NCI-H128 (cell line): ENCODE results near the gene GALNT3.

ENCODE experiments used
- DNase-seq: peaks from one replicate; lab custom pipeline; 2025; ENCODE audit not compliant: unreplicated experiment; lab: John Stamatoyannopoulos, UW

The GALNT3 gene

GRCh38 chr2:165793779-165794535 is at the start of gene GALNT3:
GALNT3 (minus strand) TSS chr2:165794247; CDS start chr2:165770700, 23,547 bp downstream.
- DNase-seq: peak; percentile 66

DNA sequence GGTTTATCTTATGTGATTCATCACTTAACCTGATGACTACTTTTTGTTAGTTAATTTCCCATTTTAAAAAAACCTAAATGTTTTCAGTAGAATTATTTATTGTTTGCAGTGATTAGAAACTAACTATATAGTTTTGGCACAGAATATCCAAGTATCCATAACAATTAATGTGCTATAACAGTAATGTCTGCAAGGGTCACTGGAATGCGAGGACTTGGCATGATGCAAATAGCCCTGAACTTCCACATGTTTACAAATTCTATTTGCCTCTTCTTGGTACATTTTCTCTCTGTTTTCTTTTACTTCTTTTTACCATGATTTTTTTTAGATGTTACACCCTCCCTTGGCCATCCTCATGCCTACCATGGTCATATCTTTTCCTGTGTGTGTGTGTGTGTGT is 49.3 kb upstream of the GALNT3 start:
- DNase-seq: no peak

DNA sequence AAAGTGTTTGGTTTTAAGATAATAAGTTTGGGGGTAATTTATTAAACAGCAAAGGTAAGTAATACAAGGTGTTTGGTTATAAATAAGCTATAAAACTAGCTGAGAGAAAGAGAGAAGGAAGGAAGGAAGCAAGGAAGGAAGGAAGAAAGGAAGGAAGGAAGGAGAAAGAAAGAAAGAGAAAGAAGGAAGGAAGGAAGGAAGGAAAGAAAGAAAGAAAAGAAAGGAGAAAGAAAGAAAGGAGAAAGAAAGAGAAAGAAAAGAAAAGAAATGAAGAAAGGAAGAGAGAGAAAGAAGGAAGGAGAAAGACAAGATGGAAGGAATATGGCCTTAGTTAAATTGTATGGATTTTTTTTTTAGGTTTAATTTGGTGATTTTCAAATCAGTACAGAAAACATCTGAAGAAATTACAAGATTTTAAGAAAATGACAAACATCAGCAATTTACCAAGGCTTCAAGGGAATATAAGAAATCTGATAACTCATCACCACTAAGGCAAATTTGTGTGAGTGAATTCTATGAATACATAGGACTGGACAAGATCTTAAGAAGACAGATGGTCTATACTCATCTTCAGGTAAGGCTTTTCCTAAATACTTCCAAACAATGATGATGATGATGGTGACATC is 46.4 kb upstream of the GALNT3 start:
- DNase-seq: no peak

DNA sequence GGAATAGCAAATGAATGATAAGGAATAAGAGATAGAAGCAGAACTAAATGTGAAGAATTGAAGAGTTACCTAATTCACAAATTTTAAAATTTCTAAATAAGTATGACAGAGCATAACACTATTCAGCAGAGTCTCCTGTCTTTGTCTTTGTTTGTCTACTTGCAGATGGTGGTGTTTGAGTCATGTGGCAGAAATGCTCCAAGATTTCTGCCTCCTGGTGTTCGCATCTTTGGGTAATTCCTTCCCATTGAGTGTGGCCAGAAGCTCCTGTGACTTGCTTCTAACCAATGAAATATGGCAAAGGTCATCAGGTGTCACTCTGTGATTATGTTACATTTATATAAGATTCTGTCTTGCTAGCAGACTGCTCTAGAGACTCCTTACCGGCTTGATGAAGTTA is 45.6 kb upstream of the GALNT3 start:
- DNase-seq: no peak

DNA sequence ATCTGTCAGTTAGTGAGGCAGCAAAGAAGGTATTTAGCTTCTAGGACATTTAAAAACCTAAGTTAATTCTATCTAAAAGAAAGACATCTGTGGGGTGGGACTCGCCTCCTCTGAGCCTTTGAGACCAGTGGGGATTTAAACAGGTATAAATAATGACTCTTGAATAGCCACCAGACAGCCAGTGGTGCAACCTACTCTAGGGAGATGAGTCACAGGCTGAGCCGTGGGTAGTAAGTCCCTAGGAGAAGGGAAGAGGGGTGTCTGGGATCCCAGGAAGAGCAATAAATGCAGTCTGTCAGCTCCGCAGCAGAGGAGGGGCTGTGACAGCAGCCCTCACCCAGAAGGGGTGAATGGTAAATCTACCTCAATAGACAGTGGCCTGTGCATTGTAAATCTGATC is 43.1 kb upstream of the GALNT3 start:
- DNase-seq: no peak

- no peak for DNase-seq
These were observed 41.3 kb upstream of the GALNT3 start for GRCh38 chr2:165835363-165835762.

DNA sequence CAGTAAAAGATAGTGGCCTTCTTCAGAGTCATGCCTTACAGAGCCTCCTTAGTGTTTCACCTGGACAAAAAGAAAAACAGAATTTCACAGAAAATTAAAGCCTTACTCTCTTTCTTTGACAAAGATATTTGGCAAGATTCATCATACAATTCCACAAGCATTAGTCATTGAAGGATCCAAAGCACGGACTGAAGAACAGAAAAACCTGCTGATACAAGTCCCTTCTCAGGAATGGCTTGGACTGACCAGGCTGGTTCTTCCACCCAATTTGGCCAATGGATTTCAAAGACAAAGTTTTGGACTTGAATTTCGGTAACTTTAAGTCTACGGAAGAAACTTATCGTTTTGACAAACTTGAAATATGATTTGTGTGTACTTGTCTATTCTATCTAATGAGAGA is 39.1 kb upstream of the GALNT3 start:
- DNase-seq: no peak

- DNase-seq: no peak
These were observed 33.9 kb upstream of the GALNT3 start for GRCh38 chr2:165827921-165828276.

DNA sequence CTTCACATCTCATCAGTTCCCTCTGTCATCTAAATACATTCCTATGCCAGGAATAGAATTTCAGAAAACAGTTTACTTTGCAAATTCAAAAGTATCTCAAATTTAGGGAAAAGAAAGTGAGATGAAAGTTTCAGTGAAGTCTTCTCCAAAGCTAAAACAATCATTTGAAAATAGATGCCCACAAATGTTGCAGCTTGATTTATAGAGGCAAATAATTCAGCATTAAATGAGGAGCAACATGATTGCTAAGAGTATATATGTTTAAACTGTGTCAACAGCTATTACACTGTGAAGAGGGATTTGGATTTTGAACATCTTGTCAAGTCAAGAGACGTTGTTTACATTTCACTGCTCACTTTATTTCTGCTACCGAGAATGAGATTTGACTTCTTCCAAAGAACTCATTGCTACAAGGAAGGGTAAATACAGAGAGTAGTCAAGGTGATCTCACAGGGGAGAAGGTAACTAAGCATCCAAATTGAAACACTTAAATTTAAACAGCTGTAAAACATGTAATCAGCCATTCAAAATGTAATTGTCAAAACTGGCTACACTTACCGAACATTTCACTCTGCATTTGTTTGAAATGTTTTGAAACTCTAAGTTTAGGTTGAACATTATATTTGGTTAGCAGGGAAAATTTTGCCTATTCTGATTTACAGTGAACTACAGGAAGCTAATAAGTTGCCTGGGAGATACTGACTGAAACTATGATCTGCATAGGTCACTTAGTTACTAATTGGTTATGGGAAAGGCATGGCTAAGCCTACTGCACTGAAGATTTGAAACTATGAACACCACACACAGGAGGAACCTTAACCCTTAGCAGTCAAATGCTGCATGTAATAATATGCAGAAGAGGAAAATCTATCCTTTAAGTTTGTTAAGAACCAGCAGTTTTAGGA is 33.2 kb upstream of the GALNT3 start:
- DNase-seq: no peak

GRCh38 chr2:165825041-165825440 is 31.0 kb upstream of the GALNT3 start:
- peak; percentile 84 for DNase-seq

GRCh38 chr2:165820296-165820695 is 26.2 kb upstream of the GALNT3 start:
- DNase-seq: no peak

DNA sequence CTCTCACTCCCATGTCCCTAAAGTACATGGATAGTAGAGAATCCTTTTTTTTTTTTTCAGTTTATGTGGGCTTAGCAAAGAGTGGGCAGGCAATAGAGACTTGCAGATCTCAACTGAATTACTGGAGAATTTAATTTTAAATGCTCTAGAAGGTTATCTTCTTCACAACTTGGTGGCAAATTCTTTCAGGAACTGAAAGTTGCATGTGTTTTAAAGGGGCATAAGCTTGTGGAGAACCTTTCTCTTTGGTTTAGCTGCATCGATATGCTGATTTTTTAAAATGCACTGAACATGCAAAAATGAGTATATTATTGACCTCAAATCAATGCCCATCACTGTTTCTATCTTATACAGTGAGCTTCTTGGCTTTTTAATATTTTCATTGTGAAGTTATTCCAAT is 24.9 kb upstream of the GALNT3 start:
- DNase-seq: no peak

GRCh38 chr2:165815299-165816141 is 21.5 kb upstream of the GALNT3 start:
- DNase-seq: no peak

DNA sequence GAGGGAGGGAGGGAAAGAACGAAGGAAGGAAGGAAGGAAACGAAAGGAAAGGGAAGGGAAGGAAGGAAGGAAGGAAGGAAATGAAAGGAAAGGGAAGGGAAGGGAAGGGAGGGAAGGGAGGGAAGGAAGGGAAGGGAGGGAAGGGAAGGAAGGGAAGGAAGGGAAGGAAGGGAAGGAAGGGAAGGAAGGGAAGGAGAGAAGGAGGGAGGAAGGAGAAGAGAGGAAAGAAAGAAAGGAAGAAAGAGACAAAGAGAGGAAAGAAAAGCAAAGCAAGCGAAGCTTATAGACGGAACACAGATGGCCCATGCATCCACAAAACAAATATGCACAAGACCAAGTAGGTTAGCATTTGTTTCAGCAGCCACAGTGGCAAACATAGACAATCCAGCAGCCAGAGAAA is 20.4 kb upstream of the GALNT3 start:
- no peak for DNase-seq

DNA sequence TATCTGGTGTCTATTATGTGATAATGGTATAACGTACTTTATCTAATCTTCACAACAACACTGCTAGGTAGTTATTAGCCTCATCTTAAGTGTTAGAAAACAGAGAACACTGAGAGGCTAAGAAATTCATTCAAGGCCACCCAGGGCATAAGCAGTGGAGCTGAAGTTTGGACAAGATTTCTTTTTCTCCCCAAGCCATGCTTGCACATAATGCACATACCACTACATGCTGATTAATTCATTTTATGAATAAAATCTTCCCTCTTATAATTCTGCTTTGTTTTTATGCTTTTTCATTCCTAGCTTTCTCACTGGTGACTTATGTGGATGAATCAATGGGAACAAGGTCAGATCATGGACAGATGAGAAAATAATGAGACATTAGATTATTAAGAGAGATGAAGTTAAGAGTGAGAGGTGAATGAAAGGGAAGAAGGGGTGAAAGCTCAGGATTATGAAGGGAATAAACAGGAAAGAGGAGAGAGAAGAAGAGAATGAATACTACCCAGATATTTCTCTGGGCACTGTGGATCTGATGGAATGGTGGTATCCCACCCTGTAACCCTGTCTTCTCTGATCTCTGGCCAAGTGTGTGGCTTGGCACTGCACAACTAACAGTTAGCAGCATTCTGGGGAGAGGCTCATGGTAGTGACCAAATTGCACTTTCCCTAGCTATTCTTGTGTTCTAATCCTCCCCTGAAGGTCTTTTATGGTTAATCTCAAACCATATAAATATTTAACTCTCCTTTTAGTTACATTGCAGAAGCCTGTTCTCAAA is 17.7 kb upstream of the GALNT3 start:
- DNase-seq: no peak

DNA sequence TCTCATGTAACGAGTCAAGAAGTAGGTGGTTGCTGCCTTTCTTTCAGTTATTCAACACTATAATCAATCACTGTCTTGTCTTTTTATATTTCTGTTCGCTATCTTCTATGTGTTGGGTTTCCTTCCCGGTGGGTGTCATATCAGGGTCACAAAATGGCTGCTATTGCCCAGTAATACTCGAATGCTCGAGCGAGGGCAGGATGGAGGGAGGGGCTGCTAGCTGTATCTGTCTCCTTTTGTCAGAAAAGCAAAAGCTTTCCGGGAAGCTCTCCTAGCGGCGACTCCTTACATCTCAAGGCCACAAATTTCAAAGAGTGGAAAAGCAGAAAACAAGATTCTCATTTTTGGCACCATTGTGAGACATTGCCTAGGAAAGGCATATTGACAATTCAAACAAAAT is 16.4 kb upstream of the GALNT3 start:
- no peak for DNase-seq

DNA sequence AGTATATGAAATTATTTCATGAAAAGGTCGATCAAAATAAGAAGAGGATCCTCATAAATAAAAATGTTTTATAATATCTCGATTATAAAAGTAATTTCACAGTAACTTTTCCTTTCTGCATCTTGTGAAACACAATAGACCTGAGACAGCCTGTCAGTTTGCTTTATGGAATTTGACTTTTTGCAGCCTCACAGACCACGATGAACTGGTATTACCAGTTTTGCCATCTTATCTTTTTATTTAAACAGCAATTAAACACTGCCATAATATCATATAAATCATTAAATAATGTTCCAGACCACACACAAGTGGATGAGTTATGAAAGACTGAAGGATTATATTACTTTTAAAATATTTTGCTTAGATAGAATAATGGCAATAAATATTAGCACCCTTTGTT is 10.7 kb upstream of the GALNT3 start:
- DNase-seq: no peak

DNA sequence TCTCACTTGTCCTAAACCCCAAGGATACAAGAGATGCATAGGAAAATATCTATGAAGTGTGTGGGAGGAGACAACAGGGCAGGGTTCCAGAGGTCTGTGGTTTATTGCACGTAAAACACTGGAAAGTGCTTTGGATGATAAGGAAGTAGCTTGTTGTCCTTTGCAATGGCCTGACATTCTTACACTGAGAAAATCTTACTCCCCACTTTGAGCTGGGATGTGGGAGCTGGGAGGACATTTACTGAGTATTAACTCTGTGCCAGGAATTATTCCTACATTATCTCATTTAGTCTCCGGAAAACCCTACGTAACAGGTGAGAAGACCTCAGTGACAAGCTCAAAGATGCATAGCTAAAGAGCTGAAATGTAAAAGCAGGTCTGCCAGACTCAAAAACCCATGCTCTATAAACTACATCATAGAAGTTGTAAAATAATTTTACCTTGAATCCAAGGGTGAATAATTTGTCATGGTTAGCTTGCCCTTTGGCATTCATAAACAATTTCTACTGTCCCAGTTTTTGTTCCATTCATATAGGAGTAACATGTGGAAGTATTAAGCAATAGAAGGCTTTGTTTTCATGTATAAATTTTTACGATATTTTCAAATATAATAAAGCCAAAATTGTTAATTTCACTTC is 9.2 kb upstream of the GALNT3 start:
- DNase-seq: no peak

DNA sequence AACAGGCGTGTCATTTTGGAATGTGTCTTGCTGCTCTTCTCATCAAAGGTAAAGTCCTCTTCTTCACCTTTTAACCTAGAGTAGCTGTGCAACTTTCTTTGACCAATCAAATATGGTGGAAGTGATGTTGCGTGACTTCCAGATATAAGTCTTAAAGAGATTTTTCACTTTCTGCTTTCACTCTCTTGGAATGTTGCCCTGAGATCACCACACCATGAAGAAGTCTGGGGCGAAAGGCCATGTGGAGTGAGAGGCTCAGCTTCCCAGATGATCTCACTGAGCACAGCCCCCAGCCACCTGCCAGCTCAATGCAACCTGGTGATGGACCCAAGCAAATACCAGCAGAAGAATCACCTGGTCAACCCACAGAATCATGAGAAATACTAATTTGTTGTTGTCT is 7.1 kb upstream of the GALNT3 start:
- no peak for DNase-seq
